Small intestine (tissue), 7 donors: ENCODE results near the gene MYMK. TPM values are rescaled to one million over a fixed set of nuclear protein-coding genes. Genes with fewer than 3 reads are reported as not detected.

Experiments used
- DNase-seq, 2 donors: peaks; one replicate each; pipeline versions ENCODE4 v3.0.0 to v3.0.0-alpha.2; 2013
- FAIRE-seq: peaks from 2 replicates; lab custom pipeline; 2012; peaks lifted over from hg19 to GRCh38; lab: Jason Lieb, UNC
- H3K27ac ChIP-seq, 3 donors: one replicate each; pipeline ENCODE4 v1.5.1; 2013; ENCODE audit warnings: low read length in 2 of 3, mild to moderate bottlenecking in 2 of 3, control low read depth in 1 of 3, inconsistent platforms in 1 of 3, low read depth in 1 of 3, moderate library complexity in 1 of 3
- H3K27me3 ChIP-seq, 3 donors: one replicate each; pipeline ENCODE4 v1.6.1; 2013; ENCODE audit warnings: low read length in 3 of 3, inconsistent platforms in 1 of 3; ENCODE audit not compliant: control insufficient read depth in 3 of 3, insufficient read depth in 3 of 3
- H3K36me3 ChIP-seq, 3 donors: one replicate each; pipeline ENCODE4 v1.6.1; 2013; ENCODE audit warnings: low read length in 3 of 3, inconsistent platforms in 1 of 3, low read depth in 1 of 3, mild to moderate bottlenecking in 1 of 3, moderate library complexity in 1 of 3; ENCODE audit not compliant: control insufficient read depth in 3 of 3, insufficient read depth in 2 of 3
- H3K4me1 ChIP-seq, 3 donors: one replicate each; pipeline ENCODE4 v1.6.1; 2013; ENCODE audit warnings: low read length in 2 of 3, inconsistent platforms in 1 of 3, low read depth in 1 of 3, mild to moderate bottlenecking in 1 of 3, moderate library complexity in 1 of 3; ENCODE audit not compliant: control insufficient read depth in 3 of 3, insufficient read depth in 2 of 3
- H3K4me3 ChIP-seq, 3 donors: one replicate each; pipeline ENCODE4 v1.5.1; 2013; ENCODE audit warnings: low read length in 3 of 3, control low read depth in 1 of 3, inconsistent platforms in 1 of 3, low read depth in 1 of 3, mild to moderate bottlenecking in 1 of 3, moderate library complexity in 1 of 3
- H3K9me3 ChIP-seq, 2 donors: one replicate each; pipeline ENCODE4 v1.6.1; 2013; ENCODE audit warnings: low read depth in 1 of 2, low read length in 1 of 2; ENCODE audit not compliant: control insufficient read depth in 2 of 2, insufficient read depth in 1 of 2
- WGBS, 3 donors: extraction: QIAGEN DNeasy Blood & Tissue Kit; methylation state at CpG; one replicate each; pipeline ENCODE4 v1.1.7; 2013; 5-methylcytosine and 5-hydroxymethylcytosine counted together
- polyA plus RNA-seq, 4 donors: library from polyadenylated mRNA; stranded (reverse) in 3 of 4; unstranded in 1 of 4; fragments of 200-250 nt in 3 of 4; fragments of 120-200 nt in 1 of 4; gene quantifications; one replicate each; pipeline versions ENCODE4 v1.2.1 to v1.2.3, GENCODE V29; 2013
- donor health status: healthy with polysubstance abuse.
- donor health status: control.
- donor health status: control.
- donor health status: Bipolar disorder and iron deficiency.
- donor health status: healthy.

MYMK gene
- polyA plus RNA-seq, 4 donors: 0.22 TPM; not detected in 3

- no peaks in the 10 kb centered on the region for H3K36me3 ChIP-seq
- no peaks in the 10 kb centered on the region for H3K9me3 ChIP-seq
- H3K27me3 ChIP-seq: peaks cover 0 to 3% (median 0%) of the 10 kb centered on the region in 3 donors
- no peak for DNase-seq
- FAIRE-seq: no peak
- H3K4me1 ChIP-seq: peaks cover 0 to 5% (median 0%) of the 10 kb centered on the region in 3 donors
- no peak overlapping the region for H3K4me3 ChIP-seq
- no peak overlapping the region for H3K27ac ChIP-seq
- 51 to 61% (median 53%) methylated on average over 23 to 25 of the region's 25 CpGs for WGBS, 3 donors
Measured at GRCh38 chr9:133485531-133486260, 39.1 kb downstream of the MYMK start.

DNA sequence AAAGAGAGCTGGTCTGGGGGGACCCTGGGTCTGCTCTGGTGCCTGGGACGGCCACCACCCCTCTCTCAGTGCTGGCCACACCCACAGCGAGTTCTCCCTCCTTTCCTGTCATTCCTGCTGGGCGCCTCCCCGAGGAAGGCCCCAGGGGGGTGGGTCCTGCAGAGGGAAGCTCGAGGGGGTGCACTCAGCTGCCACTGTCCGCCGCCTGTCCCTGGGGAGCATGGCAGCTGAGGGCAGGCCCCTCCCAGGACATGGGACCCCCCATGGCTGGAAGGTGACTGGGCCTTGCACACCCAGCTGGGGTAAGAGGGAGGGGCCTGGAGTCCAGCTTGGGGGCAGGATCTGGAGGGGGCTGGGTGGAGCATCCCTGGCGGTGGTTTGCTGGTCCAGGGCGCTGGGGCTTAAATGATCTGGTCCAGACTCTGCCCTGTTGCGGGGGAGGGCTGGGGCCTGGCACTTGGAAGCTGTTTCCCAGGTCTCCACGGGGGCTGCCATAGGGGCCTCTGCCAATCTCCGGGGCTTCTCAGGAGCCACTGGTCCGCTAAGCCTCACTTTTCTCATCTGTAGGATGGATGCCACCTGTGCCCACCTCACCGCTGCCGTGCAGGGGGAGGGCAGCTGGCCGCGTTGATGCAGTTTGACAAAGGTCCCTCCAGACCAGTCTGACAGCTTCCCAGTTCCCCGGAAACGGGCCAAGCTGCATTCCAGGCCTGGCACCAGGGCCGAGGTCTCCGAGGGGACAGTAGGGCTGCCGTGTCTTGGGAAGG, 39.9 kb downstream of the MYMK start:
- H3K36me3 ChIP-seq: no peaks in the 10 kb centered on the region
- DNase-seq: no peak
- peaks cover 0 to 12% (median 0%) of the 10 kb centered on the region in 3 donors for H3K27me3 ChIP-seq
- FAIRE-seq: no peak
- H3K4me3 ChIP-seq: no peak overlapping the region
- peaks cover 0 to 5% (median 0%) of the 10 kb centered on the region in 3 donors for H3K4me1 ChIP-seq
- no peak overlapping the region for H3K27ac ChIP-seq
- 54 to 65% (median 56%) methylated on average over 20 to 22 of the region's 22 CpGs for WGBS, 3 donors
- H3K9me3 ChIP-seq: no peaks in the 10 kb centered on the region

GRCh38 chr9:133483611-133484010, 41.1 kb downstream of the MYMK start:
- Histone ChIP-seq H3K27ac (no peak overlapping the region), H3K36me3 (no peaks in the 10 kb centered on the region), H3K9me3 (no peaks in the 10 kb centered on the region), H3K4me1 (peaks cover 0 to 11% (median 0%) of the 10 kb centered on the region in 3 donors), H3K27me3 (peaks cover 0 to 22% (median 0%) of the 10 kb centered on the region in 3 donors), H3K4me3 (no peak overlapping the region)
- FAIRE-seq: no peak
- no peak for DNase-seq
- 79 to 85% (median 80%) methylated on average over 9 of the region's 9 CpGs for WGBS, 3 donors

GRCh38 chr9:133478851-133479711, 45.7 kb downstream of the MYMK start, which contains the start of gene SLC2A6:
TSS of gene SLC2A6 (minus strand) at chr9:133479099. CDS start at chr9:133479059, 40 bp downstream.
- FAIRE-seq: no peak
- WGBS, 3 donors: 0 to 1% (median 1%) methylated on average over 74 to 84 of the region's 84 CpGs
- peak within 1 kb of the TSS; percentile 22 to 56 (median 25) for H3K4me3 ChIP-seq

GRCh38 chr9:133477992-133478850, 46.5 kb downstream of the MYMK start:
- peaks cover 0 to 31% (median 0%) of the 10 kb centered on the region in 3 donors for H3K27me3 ChIP-seq
- FAIRE-seq (no peak), DNase-seq (peak in 1 of 2 donors; percentile 17)
- peaks cover 0 to 8% (median 0%) of the 10 kb centered on the region in 3 donors for H3K4me1 ChIP-seq
- peak overlapping the region in 1 of 3 donors; percentile 39 for H3K27ac ChIP-seq
- H3K36me3 ChIP-seq: no peaks in the 10 kb centered on the region
- 28 to 34% (median 32%) methylated on average over 15 to 17 of the region's 17 CpGs for WGBS, 3 donors
- H3K4me3 ChIP-seq: peak overlapping the region; percentile 22 to 56 (median 25)
- H3K9me3 ChIP-seq: no peaks in the 10 kb centered on the region

More at GRCh38 chr9:133478851-133479711, 45.7 kb downstream of the MYMK start, which contains the start of gene SLC2A6:
- Histone ChIP-seq H3K36me3 (no peaks in the 10 kb centered on the region), H3K27me3 (peaks cover 0 to 31% (median 0%) of the 10 kb centered on the region in 3 donors), H3K27ac (peak within 1 kb of the TSS in 1 of 3 donors; percentile 39), H3K9me3 (no peaks in the 10 kb centered on the region), H3K4me1 (peaks cover 0 to 8% (median 0%) of the 10 kb centered on the region in 3 donors)
- peak; percentile 76 to 84 for DNase-seq

DNA sequence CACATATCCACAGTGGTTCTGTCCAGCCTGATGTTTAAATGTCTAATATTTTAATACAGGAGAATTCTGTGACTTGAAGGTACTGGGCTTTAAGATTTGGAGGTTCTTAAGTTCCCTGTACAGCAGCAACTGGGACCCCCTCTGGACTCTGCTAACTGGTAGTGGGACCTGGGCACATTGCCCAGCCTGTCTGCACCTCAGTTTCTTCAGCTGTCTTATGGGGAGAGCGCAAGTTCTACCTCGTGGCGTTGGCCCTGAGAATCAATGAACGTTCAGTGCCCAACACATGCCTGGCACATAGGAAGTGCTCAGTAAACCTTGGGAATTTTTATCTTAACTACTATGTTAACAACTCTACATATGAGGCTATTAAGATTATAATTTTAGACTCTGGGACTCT, 47.3 kb downstream of the MYMK start:
- no peak for FAIRE-seq
- H3K27ac ChIP-seq: no peak overlapping the region

DNA sequence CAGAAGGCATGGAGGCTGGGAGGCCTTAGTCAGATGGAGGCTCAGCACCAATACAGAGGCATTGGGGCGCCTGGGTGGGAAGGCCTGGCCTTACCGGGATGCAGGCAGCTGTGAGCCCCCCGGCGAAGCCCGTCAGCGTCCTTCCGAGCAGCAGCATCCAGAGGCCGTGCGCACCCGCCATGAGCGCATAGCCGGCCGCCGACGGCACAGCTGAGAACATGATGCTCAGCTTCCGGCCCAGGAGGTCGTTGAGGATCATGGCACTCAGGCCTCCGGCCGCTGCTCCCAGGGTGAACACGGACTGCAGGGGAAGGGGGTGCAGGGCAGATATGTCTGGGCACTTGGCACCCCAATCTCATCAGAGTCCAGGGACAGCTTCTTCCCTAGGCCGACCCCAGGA, 47.8 kb downstream of the MYMK start:
- WGBS, 3 donors: 91 to 96% (median 93%) methylated on average over 20 to 21 of the region's 21 CpGs
- no peak for DNase-seq

More for the DNA sequence above, 47.3 kb downstream of the MYMK start:
- H3K9me3 ChIP-seq: no peaks in the 10 kb centered on the region
- no peak overlapping the region for H3K4me3 ChIP-seq
- H3K27me3 ChIP-seq: peaks cover 0 to 31% (median 0%) of the 10 kb centered on the region in 3 donors
- WGBS, 3 donors: 67 to 88% (median 72%) methylated on average over 4 of the region's 4 CpGs
- H3K4me1 ChIP-seq: peaks cover 0 to 8% (median 0%) of the 10 kb centered on the region in 3 donors
- DNase-seq: no peak
- H3K36me3 ChIP-seq: no peaks in the 10 kb centered on the region

More for the DNA sequence above, 47.8 kb downstream of the MYMK start:
- no peak overlapping the region for H3K27ac ChIP-seq
- FAIRE-seq: no peak
- H3K4me1 ChIP-seq: peaks cover 0 to 8% (median 0%) of the 10 kb centered on the region in 3 donors
- no peaks in the 10 kb centered on the region for H3K36me3 ChIP-seq
- H3K4me3 ChIP-seq: no peak overlapping the region
- H3K9me3 ChIP-seq: no peaks in the 10 kb centered on the region
- peaks cover 0 to 28% (median 0%) of the 10 kb centered on the region in 3 donors for H3K27me3 ChIP-seq
